Activated T-cell treated with anti-CD3 and anti-CD28 coated beads for 4 hours (primary cell): ENCODE results near the gene OS9.

Source experiments
- DNase-seq: peaks from one replicate; pipeline ENCODE4 v3.0.0-alpha.2; 2020

The OS9 gene

DNA sequence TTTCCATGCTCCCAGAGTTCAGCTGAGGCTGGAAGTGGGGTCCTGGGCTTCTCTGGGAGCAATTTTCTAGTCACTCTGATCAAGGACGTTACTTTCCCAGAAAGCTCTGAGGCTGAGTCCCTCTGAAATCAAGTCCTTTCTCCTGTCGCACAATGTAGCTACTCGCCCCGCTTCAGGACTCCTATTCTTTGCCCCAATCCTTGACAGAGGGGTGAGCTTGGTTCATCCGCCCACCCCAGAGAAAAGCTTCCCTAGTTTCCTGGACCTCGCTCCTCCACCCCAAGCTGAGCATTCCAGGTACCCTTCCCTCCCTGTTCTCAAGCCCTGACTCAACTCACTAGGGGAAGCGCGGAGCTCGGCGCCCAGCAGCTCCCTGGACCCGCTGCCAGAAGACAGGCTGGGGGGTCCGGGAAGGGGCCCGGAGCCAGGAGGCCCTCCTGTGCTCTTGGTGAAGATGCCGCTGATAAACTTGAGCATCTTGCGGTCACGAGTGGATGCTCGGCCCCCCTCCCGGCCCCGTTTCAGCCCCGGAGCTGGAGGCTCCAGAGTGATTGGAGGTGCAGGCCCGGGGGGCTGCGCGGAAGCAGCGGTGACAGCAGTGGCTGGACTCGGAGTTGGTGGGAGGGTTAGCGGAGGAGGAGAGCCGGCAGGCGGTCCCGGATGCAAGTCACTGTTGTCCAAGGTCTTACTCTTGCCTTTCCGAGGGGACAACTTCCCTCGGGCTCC lies 43.0 kb downstream of the OS9 start:
- no peak for DNase-seq

GRCh38 chr12:57737467-57738460 lies 43.8 kb downstream of the OS9 start:
- DNase-seq = no peak

DNA sequence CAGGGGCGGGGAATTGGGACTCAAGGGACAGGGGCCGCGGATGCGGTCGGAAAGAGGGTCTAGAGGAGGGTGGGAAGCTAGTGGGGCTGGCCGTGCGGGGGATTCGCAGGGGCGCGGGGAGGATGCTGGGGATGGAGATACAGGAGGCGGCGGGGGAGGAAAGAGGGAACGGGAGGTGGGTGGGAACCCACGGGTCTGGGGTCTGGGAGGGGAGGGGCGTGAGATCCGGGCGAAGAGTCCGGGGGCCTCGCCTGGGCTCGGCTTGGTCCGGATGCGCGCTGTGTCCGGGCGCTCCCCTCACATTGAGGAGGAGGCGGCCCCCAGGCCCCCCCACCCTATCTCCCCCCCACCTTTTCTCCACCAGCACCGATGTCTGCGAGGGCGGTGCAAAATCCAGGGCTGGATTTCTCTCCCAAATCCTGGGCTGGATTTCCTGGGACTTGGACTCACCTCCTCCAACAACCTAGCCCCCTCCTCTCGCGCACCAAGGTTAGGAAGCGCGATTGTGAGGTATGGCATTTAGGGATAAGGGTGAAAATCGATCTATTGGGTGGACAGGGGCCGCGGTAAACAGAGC lies 44.8 kb downstream of the OS9 start, which contains the start of gene AGAP2:
TSS of gene AGAP2 (minus strand) at position 82 of the 577 bp plus-strand sequence. CDS start 496 bp downstream, outside the sequence.
- no peak for DNase-seq

DNA sequence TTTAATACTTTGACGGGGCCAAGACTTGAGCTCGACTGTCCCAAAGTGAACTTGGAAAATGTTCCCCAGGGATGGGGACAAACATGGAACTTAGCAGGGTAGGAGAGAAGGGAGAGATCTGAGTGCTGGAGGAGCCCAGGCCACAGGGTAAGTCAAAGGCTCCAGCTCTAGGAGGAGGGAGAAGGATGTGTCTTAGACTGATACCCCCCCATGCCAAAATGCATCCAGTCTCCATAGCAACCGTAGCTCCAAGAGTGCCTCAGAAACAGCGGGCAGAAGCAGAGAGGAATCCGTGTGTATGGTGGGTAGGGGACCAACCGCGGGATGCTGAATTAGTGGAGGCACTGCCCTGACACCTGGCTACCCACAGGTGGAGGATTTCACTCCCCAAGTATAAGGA lies 45.5 kb downstream of the OS9 start:
- no peak for DNase-seq

DNA sequence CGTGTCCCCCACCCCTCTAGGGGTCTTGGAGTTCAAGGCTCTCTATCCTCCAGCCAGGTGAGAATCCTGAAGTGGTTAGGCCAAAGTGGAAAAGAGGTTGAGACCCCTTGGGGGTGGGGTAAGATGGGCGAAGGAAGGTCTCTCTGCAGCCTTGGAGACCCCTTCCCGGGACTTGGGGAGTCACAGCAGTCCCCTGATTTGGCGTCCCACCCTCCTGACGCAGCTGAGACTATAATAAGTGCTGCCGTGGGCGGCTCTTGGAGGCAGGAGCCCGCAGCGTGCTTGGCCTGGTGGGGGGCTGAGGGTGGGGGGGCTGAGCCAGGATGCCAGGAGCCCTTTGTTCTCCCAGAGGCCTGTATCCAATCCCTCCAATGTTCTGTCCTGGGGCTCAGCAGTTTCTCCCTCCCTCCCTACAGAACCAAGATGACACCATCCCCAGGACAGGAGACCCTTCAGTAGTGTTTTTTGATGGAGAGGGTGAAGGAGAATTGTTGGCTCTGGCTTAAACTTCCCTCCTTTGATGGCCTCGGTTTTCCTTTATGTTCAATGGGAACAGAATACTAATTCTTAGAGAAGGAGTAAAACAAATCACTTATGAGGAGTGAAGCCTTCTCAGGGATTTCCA lies 46.1 kb downstream of the OS9 start:
- DNase-seq = no peak

DNA sequence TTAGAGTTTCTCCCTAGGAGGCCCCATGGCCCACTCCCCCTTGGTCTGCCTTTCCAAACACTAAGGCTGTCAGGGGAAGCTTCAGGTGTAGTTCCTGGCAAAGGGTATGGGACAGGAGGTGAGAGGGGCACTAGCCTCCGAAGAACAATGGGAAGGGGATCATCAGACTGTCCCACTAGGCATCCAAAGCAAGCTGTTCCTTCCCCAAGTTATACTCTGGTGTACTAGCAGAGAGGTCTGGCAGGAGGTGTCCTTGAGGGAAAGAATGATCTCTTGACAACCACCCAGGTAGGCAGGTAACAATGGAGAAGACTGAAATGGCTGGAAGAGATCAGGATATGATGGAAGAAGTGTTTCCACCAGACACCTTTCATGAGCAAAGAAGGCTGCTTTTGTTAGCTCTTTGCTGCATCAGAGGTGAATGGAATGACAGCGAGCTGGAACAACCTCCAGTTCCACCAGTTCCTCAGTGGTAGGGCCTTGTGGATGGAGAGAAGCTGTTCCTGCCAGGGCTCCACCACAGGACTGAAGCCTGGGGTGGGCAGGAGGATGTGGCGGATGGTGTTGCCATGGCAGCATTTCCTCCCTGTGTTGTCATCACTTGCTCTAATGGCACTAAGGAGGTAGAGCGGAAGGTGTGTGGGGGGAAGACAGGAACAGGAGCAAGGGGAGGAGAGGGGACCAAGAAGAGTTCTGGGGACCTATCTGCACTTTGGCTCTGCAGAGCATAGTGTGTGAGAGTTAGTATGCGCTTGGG lies 46.9 kb downstream of the OS9 start:
- peak; percentile 62 for DNase-seq

GRCh38 chr12:57741413-57741789 lies 47.5 kb downstream of the OS9 start:
- no peak for DNase-seq

GRCh38 chr12:57741844-57742738 lies 48.2 kb downstream of the OS9 start:
- peak; percentile 65 for DNase-seq

DNA sequence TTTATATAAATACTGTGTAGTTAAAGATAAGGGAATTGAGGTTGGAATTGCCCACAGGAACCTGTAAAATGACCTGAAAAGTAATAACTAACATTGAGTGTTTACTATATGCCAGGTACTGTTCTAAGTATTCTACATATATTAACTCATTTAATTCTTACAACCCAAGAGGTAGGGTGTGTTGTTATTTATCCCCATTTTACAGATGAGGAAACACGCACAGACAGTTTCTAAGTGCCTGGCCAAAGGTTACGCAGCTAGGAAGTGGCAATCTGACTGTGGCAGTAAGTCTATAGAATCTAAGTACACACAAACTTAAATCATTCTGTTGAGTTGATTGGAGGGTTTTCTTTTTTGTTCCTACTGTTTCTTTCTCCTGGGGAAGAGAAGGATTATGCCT lies 49.8 kb downstream of the OS9 start:
- no peak for DNase-seq

- DNase-seq = peak; percentile 61
Measured at GRCh38 chr12:57744194-57744776, 50.4 kb downstream of the OS9 start.

GRCh38 chr12:57744777-57745484 lies 51.0 kb downstream of the OS9 start, which contains the start of gene TSPAN31:
Gene TSPAN31, plus strand, starts transcription at chr12:57745039. Its CDS starts 116 bp downstream, at chr12:57745155.
- DNase-seq = peak; percentile 91

GRCh38 chr12:57745485-57745881 lies 51.6 kb downstream of the OS9 start:
- no peak for DNase-seq

- DNase-seq = no peak
Measured at GRCh38 chr12:57746025-57746424, 52.1 kb downstream of the OS9 start.

GRCh38 chr12:57749061-57749460 lies 55.1 kb downstream of the OS9 start:
- DNase-seq = no peak

- DNase-seq = no peak
Measured at GRCh38 chr12:57750561-57751431, 56.9 kb downstream of the OS9 start.

DNA sequence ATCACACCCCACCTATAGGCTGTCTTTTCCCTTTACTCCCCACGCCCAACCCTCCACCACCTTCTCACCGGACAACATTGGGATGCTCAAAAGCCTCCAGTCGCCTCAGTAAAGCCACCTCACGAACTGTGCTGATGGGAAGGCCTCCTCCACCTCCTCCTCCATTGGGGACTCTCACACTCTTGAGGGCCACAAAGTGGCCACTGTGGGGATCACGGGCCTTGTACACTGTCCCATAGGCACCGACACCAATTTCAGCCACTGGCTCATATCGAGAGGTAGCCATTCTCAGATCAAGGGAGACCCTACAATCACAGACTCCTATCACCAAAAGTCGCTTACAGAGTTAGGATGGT lies 57.5 kb downstream of the OS9 start:
- no peak for DNase-seq

DNA sequence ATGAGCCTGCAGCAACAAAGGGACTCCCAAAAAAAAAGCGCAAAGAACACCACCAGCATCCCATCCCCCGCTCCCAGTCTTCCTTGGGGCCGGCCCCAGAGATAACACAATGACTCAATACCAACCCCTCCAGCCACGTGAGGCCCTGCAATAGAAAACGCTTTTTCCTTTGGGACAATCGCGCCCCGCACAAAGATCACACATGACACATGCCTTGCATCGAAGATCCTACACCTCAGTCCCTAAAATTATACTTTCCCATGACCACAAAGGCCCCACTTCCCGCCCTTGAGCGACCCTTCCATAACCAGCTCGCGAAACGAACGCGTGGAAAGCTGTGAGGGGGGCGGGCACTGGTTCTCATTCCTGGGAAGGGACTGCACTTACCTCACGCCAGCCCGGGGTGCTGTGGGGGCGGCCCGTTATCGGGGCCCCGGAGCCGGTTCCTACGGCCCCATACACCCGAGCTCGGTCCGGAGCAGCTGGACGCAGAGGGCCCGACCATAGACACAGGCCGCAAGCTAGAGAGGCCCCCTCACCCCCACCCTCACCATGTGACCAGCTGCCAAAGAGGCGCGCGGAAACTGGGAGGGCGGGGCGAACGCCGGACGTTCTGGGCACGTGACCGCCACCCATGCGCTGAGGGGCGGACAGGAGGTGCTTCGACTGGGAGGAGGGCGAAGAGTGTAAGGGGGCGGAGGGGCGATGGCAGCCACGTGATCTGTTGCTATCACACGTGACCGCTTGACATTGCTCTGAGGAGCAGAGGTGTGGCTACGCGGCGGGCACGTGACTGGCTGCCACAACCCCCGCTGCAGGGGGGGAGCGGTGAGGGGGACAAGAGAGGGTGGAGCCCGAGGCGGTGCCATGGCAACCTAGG lies 58.1 kb downstream of the OS9 start, which contains the start of gene CDK4:
TSS of gene CDK4 (minus strand) at position 523 of the 880 bp plus-strand sequence. CDS start 593 bp downstream, outside the sequence.
- peak; percentile 95 for DNase-seq

- no peak for DNase-seq
Measured at GRCh38 chr12:57752668-57753000, 58.7 kb downstream of the OS9 start.
